GM21423 (cell line): Measurements from ENCODE around the gene CFAP99.
A peak's percentile ranks its signal among the peaks of the same experiment; 100 is the strongest.

Experiments
- ATAC-seq: cut with Tn5 transposase; IDR thresholded peaks from one replicate; pipeline ENCODE4 v1.9.1; 2021; ENCODE audit warnings: mild to moderate bottlenecking, moderate library complexity; ENCODE audit not compliant: unreplicated experiment

Gene CFAP99

DNA sequence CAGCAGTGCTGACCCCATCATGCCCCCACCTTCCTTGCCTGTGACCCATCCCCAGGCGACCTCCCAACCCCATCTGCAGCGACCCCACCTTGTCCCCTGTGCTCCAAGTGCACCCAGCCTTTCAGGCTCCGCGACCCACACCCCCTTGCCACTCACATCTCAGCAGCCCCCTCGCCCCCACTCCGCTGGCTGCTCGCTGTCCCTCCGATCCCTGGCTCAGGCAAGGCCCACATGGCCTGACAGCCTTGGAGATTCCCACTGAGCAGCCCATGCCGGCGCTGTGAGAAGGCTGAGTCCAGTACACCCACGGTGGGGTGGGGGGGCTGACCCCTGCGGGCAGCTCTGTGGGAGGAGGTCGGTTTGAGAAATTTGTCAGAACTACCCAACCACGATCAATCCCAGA, 9.4 kb upstream of the CFAP99 start:
- ATAC-seq, result no peak

DNA sequence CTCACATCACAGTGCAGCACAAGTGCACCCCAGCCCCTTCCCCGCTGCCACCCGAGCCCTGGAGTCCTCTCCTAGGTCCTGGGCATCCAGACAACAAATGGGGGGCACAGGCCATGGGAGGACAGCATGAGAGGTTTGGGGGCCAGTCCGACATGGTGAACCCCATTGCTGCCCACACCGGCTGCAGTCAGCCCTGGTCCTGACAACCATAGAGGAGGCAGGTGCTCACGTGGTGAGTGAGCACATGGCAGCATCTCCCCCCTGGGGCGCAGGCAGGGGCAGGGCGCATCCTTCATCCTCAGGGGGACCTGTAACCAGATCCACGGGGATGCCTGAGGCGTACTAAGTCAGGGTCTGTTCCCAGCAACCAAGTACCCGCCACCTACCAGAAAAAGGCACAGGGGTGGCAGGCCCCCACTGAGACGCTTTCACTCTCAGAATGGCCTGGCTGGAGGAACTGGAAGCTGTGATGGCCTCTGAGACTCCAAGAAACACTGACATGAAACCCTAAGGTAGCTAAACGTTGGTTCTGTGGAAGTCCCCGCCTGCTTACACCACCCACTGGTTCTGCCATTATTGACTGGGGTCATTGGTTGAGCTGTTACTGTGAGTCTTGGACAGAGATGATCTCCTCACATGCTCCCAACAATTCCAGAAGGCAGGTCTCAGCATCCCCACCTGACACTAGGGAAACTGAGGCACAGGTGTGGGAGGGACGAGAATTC, 6.8 kb upstream of the CFAP99 start:
- no peak for ATAC-seq

DNA sequence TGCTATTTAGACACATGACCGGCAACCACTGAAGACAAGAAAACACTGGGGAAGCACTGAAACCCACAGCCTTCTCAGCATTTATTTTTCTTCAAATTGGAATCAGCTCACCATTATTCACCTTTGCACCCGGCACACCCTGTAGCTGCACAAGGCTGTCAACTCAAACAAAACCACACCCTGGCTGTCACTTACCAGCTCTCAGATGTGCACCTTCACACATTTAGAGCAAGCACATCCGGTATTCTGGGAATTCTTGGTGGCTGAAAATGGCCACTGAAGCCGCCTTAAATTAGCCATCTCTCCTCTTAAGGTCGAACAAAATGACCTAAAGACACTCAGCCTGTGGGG, 6.2 kb upstream of the CFAP99 start:
- peak; percentile 28 for ATAC-seq

DNA sequence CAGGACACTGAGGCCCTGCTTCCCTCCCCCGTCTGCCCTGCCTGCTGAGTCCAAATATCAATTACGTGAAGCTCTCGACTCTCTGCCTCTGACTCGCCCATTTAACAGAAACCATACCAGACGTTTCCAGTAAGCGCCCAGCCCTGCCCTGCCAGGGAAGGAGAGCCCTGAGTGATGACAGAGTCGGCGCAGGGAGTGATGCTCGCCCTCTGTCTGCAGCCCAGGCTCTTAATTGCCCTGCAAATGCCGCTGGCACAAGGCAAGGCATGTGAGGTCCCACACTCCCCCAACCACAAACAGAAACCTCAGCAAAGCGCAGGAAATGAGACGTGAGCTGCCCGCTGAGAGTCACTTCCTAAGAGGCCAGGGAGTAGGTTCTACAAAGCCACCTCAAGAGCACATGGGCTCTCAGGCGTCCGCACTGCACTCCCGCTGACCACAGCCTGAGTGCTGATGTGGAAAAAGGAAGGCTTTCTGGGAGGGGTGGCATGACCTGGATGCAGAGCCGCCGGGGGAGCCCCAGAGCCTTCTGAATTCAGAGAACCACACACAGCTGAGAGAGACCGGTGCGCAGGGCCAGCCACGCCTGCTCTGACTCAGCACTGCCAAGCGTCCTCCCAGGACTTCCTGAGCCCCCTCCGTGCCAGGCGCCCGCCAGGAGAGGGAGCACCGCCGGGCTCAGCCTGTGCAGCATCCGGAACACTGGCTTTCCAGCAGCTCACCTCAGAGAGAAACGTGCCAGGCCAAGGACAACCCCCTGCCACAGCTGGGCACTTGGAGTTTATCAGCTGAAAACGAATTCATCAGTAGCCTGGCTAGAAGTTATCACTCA, 5.7 kb upstream of the CFAP99 start:
- peak; percentile 70 for ATAC-seq

DNA sequence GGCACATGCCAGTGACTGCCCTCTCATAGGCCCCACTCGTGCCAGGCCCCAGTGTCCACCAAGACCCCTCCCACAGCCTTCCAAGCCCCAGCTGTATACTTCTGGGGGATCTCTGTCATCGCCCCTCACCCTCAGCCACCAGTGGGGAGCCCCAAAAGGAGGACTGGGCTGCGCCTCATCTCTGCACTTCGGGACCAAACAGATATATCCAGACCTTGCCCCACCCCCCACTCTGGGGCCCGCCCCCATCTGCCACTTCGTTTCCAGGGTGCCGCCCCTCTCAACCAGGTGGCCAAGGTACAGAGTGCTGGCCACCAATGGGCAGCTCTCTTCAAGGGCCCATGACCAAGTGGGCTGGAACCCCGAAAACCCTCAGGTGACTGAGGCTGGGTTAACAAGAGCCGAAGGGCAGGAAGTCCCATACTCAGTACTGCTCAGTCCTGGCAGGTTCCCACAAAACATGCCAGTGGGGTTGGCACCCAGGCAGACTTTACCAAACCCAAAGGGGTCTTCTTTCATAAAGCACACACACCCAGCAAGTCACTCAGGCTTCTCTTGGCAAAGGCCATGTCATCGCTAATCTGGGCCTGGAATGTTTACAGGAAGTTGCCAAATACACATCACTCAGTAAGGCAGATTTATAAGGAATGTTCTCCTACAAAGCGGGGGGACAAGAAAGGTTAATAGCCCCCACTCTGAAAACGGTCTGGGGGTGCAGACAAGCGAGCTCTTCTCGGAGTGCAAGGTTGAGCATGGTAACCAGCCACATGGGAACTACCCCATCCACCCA, 4.7 kb upstream of the CFAP99 start:
- ATAC-seq, result no peak

DNA sequence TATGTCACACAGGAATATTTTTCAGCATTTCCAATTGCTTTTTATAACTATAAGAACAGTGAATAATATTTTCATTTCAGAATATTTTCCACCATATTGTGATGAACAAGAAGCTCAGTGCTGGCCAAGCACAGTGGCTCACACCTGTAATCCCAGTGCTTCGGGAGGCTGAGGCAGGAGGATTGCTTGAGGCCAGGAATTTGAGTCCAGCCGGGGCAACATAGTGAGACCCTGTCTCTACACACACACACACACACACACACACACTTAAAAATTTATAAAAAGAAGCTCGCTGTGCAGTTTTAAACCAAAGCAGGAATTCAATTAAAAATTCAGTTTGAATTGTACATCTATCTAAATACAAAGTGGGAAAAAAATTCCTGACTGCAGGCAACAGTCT, 3.5 kb upstream of the CFAP99 start:
- ATAC-seq, result no peak

DNA sequence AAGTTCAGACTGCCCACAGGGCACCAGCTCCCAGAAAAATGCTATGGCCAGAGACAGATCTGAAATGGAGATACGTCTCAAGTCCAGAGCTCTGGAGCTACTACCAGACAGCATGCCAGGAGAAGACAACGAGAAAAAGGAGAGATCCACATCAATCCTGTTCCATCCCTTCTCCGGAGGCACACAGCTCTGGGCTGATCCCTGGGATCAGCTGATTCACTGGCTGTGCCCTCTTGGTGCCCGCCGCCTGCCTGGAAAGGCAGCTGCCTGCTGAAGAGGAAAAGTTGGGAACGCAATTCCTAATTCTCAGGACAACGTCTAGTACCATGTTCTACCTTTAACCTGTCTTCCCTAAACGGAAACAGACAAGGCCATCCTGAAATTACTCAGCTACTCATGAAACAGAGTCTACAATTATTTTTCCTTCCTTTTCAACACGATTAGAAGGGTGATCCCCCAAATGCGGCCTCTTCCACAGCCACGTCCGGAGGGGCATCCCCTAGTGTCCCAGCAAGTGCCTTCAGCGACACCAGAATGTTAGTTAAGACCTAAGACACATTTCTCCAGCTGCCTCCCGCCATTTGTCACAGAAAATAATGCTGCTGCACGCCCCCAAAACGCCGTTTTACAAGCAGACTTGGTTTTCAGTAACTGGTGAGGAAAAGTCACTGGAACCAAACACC, 2.7 kb upstream of the CFAP99 start:
- ATAC-seq, result no peak

DNA sequence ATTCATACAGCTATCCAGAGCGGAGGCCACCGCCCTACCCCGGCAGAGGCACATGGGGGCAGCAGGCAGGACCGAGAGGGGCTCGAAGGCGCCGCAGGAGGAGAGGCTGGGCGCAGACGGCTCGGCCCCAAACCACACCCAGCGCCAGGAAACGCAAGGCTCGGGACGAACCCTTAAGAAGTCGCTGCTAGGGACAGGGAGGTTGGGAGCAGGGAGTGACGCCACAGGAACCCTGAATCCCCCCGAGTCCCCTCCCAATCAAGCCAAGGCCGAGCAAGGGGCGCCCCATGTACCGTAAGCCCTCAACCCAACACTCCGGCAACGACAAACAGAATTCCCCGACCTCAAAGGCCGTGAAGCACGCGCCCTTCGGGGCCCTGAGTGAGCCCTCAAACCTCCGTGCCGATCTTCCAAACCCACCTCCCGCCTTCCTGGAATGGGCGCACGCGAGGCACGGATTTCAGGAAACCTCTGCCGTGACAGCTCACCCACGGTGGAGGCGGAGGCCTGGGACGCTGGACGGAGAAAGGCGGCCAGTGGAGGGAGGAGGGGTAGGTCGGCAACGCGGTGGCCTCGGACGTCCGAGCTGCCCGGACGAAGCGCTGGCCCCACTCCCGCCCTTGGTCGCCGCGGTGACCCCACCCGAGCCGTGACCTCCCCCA, 2.1 kb upstream of the CFAP99 start:
- ATAC-seq, result no peak

DNA sequence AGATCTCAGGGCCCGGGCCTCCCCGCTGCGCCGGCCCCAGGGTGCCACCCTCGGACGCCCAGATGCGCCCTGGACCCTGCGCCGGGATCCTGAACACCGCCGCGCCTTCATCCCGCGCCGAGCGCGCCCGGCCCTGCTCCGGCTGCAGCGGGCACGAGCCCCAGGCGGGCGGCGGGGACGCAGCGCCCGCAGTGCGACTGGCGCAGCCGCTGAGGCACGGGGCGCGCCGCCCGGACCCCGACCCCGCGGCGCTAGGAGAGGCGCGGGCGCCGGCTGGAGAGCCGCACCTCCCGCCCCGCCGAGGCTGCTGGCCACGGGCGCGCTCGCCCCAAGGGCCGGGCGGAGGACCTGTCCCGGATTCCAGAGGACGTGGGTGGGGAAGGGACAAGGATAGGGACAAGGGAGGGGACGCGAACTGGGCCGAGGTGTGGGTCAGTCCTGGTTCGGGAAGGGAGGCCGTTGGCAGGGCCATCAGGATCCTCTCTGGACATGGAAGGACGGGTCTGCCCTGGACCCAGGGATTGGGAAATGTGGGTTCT, 1.5 kb upstream of the CFAP99 start:
- no peak for ATAC-seq

DNA sequence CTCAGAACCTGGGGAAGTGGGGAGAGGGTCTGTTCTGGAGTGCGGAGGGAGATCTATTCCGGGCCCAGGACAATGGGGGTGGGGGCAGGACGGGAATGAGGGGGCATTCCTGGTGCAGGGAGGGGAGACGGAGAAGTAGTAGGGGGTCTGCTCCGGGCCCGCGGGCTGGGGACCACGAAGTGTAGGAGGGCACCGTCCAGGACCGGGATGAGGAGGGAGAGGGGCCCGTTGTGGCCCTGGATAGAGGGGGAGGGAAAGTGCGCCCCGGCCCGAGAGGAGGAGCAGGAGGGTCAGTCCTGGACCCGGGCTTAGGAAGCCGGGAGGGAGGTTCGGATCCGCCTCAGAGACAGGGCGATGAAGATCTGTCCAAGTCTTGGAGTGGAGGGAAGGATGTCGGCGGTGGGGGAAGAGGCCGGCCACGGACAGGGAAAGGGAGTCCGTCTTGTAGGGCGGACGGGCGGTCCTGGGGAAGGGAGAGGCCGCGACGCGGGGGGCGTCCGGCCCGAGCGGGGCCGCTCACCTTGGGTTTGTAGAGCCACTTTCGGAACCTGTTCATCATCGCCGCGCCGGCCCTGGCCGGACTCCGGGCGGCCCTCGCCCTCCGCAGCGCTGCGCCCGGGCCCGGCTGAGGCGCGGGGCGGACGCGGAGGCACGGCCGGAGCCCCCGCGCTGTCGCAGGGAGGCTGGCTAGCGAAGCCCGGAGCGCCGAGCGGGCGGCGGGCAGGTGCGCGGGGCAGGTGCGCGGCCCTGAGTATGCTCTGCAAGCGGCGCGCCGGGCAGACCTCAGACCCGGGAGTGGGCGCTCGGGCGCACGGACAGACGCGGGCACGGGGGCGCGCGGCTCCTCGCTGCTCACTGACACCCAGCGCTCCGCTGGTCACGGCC, 748 bp upstream of the CFAP99 start, which contains the start of gene ZFYVE28:
Gene ZFYVE28, minus strand, starts transcription at position 881 of the 885 bp plus-strand sequence. Its CDS starts 322 bp downstream, at position 559.
- ATAC-seq, result no peak

DNA sequence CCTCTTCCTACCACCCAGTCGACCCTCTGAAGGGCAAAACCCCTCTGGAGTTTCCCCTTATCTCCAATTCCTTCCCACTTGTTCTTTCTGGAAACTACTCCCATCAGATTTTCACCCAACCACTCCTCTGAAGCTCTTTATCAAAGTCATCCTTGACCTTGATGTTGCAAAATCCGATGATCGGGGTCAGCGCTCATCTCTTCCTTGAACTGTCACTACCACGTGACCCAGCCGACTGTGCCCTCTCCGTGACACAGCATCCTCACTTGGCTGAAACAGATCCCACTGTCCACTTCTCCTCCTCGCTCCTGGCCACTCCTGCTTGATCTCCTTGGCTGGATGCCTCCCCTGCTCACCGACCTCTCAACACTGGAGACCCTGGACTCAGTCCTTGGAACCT, 1.1 kb downstream of the CFAP99 start:
- ATAC-seq, result no peak

DNA sequence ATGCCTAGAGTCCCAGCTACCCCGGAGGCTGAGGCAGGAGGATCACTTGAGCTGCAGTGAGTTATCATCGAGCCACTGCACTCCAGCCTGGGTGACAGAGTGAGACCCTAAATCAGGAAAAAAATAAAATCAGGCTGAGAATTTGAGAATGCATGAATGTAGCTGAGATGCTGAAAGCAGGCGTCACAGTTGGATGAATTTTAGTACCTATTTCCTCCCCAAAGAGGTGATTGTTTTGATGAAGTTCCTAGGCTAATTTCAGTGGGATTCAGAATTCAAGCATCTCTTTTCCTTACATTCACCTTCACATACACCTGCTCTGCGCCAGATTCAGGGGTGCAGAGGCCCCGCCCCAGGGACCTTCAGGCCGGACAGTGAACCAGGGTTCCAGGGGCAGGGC, 3.2 kb downstream of the CFAP99 start:
- ATAC-seq, result no peak

DNA sequence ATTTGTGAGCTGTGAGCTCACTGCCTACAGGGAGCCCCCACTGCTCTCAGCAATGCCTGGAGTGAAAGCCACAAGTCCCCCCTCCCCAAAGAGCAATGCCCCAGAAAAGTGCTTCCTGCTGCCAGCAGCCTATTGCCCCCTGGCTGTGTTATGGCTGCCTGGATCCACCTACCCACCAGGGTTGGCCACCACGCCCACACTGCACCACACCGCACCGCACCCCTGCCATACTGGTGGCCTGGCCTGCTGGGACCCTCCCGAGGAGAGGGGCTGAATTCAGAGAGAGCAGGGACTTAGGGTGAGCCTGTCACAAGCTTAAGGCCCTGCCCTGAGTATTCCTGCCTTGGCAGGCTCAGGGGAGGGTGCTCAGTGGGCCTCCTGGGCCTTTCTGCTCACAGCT, 4.3 kb downstream of the CFAP99 start:
- no peak for ATAC-seq

DNA sequence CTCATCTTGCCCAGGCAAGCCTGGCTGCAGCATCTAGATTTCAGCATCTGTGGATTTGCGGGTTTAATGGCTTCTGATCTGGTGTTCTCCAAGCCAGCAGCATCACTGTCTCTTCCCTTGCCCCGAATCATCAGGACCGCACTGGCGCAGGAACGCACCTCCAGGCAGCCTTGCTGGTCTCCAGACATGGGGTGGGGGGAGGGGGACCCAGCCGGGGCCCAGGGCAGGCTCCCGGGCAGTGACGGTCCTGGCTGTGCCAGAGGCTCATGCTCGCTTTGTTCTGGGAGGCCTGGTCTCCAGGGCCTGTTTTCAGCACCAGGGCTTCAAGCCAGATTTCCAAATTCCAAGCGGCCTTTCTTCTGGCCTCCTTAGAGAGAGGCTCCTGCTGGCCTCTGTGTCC, 4.9 kb downstream of the CFAP99 start:
- no peak for ATAC-seq

DNA sequence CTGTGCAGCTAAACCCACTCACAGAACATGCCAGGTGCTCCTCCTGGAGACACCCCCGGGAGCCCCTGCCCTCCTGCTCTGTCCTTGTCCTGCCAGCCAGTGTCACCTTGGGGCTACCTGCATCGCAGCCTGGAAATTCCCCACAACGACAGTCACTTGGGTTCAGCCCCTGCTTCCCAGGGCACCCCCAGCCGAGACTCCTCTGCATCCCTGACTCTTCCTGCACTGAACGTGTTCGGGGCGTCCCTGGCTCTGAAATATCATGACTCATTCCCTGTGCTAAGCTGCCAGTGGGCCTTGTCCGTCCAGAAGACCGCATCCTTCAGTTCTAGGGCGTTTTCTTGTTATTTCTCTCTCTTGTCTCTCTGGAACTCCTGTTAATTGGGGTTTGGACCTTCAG, 5.8 kb downstream of the CFAP99 start:
- ATAC-seq, result no peak

DNA sequence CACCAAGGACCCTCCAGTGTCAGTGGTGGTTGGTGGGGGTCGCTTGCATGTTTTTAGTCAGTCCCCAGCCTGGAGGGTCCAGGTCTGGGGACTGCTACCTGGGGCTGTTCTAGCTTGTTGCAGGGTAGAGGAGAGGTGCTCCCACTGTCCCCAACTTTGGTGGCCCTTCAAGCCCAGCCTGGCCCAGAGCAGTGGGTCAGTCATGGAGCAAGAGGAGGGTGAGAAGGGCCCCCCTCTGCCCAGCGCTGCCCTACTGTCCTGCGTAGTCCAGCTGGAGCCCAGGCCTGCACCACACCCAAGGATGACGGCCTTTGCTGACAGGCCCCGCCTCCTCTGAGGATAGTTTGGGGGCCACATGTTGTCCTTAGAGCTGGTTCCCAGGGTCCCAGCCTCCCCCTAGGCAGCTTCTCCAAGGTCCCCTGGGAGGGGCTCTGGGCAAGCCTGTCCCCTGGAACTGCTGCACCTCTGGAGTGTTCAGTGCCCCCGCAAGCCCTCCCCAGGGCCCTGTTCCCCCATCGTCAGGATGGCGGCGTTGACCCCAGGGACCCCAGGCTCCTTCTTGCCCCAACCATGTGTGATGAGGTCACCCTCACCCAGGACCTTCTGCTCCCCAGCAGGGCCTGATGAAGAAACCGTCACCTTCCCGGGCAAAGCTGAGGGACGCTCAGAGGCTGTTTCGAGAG, 6.8 kb downstream of the CFAP99 start:
- ATAC-seq, result no peak

DNA sequence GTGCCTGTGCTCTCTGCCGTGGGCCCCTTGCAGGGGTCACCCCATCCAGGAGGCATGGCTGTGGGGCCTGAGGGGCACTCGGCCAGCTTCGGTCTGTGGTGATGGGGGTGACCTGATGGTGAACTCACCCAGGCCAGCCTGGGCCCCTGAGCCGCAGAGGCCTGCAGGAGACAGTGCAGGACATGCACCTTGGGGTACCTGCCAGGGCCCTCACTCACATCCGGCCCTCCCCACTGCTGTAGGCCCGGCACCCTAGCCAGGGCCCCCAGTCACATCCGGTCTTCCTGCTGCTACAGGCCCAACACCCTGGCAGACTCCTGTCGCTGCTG, 7.3 kb downstream of the CFAP99 start:
- ATAC-seq, result no peak

DNA sequence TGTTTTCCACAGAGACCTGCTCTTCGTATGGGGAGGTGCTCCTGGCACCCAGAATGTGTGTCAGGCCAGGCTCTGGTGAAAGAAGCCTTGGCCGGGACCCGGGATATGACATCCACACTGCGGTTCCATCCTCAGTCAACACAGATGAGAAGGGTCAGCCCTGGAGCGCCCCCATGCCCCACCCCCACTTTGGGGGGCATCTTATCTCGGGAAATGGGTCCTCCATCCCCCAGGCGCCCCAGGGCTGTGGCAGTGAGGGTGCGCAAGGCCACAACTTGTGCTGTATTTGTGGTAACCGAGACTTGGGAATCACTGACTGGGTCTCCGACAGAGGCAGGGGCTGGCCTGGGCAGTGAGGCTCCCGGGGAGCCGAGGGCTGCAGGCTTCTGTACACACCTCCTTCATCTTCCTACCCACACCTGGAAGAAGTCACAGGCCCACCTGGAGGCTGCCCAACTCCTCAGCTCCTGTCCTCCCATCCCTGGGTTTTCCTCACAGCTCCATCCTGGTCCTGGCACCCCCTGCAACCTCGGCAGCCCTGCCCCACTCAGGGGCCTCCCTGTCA, 8.0 kb downstream of the CFAP99 start:
- no peak for ATAC-seq
